Metanephros (tissue), 2 donors: Measurements from ENCODE around the gene RNF212. TPM values are rescaled to one million over a fixed set of nuclear protein-coding genes. Genes with fewer than 3 reads are reported as not detected.

Experiments
- small RNA-seq: library from RNA; depleted of rRNA; stranded (forward); fragments of <200 nt; gene quantifications from one replicate; pipeline ENCODE3, GENCODE V24; 2014; ENCODE audit warnings: low replicate concordance
- total RNA-seq: library from RNA; depleted of rRNA; stranded (reverse); fragments of >200 nt; gene quantifications from one replicate; pipeline ENCODE4 v1.2.3, GENCODE V29; 2014

Gene RNF212, protein sequence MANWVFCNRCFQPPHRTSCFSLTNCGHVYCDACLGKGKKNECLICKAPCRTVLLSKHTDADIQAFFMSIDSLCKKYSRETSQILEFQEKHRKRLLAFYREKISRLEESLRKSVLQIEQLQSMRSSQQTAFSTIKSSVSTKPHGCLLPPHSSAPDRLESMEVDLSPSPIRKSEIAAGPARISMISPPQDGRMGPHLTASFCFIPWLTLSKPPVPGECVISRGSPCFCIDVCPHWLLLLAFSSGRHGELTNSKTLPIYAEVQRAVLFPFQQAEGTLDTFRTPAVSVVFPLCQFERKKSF
- 9.6 TPM for total RNA-seq

GRCh38 chr4:1113311-1114009 lies at the start of gene RNF212:
RNF212 (minus strand) TSS chr4:1113564; CDS start chr4:1113464, 100 bp downstream.

Small RNA genes within 50 kb of the gene (small RNA-seq; reads per million reads assigned to genes)
- not detected for gene RF00554

Other genes starting within 250 kb of the RNF212 start
- 108 TPM for gene GAK, start 181.2 kb downstream of the RNF212 start, total RNA-seq
- 28.9 TPM for gene TMEM175, start 181.1 kb downstream of the RNF212 start, total RNA-seq
- gene DGKQ, start 140.0 kb downstream of the RNF212 start, total RNA-seq: 6.4 TPM
- gene IDUA, start 126.5 kb downstream of the RNF212 start, total RNA-seq: 30.8 TPM
- gene SLC26A1, start 120.2 kb downstream of the RNF212 start, total RNA-seq: 9.4 TPM
- 59.1 TPM for gene FGFRL1, start 101.9 kb downstream of the RNF212 start, total RNA-seq
- 49.7 TPM for gene SPON2, start 59.0 kb upstream of the RNF212 start, total RNA-seq
- 175 TPM for gene CTBP1, start 135.6 kb upstream of the RNF212 start, total RNA-seq
- 99.0 TPM for gene MAEA, start 176.3 kb upstream of the RNF212 start, total RNA-seq
- 14.5 TPM for gene UVSSA, start 233.6 kb upstream of the RNF212 start, total RNA-seq